BJ (cell line): ENCODE results near the gene SOCS4. TPM values are rescaled to one million over a fixed set of nuclear protein-coding genes. Genes with fewer than 3 reads are reported as not detected.
A peak's percentile ranks its signal among the peaks of the same experiment; 100 is the strongest.

Source experiments
- CTCF ChIA-PET: fragments of 350-600 bp; formaldehyde crosslinking; extraction: SDS; loops from one replicate; lab custom pipeline; 2021; ENCODE audit warnings: antibody characterized with exemption, inconsistent platforms; lab: Yijun Ruan, JAX
- POLR2A ChIA-PET: fragments of 300-600 bp; sonication (Branson Sonifier 250); formaldehyde crosslinking; extraction: SDS; loops from one replicate; lab custom pipeline; 2021; ENCODE audit warnings: antibody characterized with exemption; lab: Charles Lee
- DNase-seq: peaks from one replicate; pipeline ENCODE4 v3.0.0-alpha.2; 2011; ENCODE audit warnings: low read depth
- H3K27me3 ChIP-seq: 2 replicates; pipeline ENCODE4 v1.6.0; 2011; ENCODE audit warnings: low read length; ENCODE audit not compliant: control insufficient read depth, insufficient read depth
- H3K36me3 ChIP-seq: 2 replicates; pipeline ENCODE4 v1.5.1; 2011; ENCODE audit warnings: low read length; ENCODE audit not compliant: control insufficient read depth, insufficient read depth
- H3K4me3 ChIP-seq: 2 replicates; pipeline ENCODE4 v1.5.1; 2011; ENCODE audit warnings: low read depth, mild to moderate bottlenecking, control low read depth, low read length
- CTCF ChIP-seq: IDR thresholded peaks from 2 replicates; pipeline ENCODE4 v1.5.1; 2011; ENCODE audit warnings: low read depth, mild to moderate bottlenecking, control low read depth, inconsistent platforms, low read length, moderate library complexity; ENCODE audit not compliant: insufficient read depth
- polyA plus RNA-seq: library from polyadenylated mRNA; depleted of rRNA; stranded (reverse); fragments of >200 nt; gene quantifications from 2 replicates; pipeline ENCODE4 v1.2.3, GENCODE V29; 2011

The SOCS4 gene
- polyA plus RNA-seq, 1 experiment, result 3.0 TPM

- ChIA-PET POLR2A (interaction anchor here (1.0 kb wide), 1 partner anchor 20 kb away, joined by 3 read pairs; no protein-coding TSS in a partner anchor), CTCF (interaction anchor here (0.7 to 2.2 kb wide), 9 partner anchors 9 to 108 kb away, joined by 3 to 12 read pairs (median 5); partner anchors contain the start of genes SOCS4 and WDHD1)
- Histone ChIP-seq H3K36me3 (no peaks in the 10 kb centered on the region), H3K4me3 (peak overlapping the region; percentile 95), H3K27me3 (no peaks in the 10 kb centered on the region)
- DNase-seq, result no peak
- TF ChIP-seq CTCF, result no peak
Measured at GRCh38 chr14:55052269-55052930, 25.4 kb downstream of the SOCS4 start.

GRCh38 chr14:55053018-55053417 is 26.0 kb downstream of the SOCS4 start:
- no peak for DNase-seq
- Histone ChIP-seq H3K4me3 (peak overlapping the region; percentile 95), H3K36me3 (peaks cover 2% of the 10 kb centered on the region; the same call in 1 of the 2 replicates), H3K27me3 (no peaks in the 10 kb centered on the region)
- ChIA-PET POLR2A (no interaction called here), CTCF (interaction anchor here (0.7 to 2.0 kb wide), 3 partner anchors 9 to 108 kb away, joined by 3 to 12 read pairs (median 5); no protein-coding TSS in a partner anchor)
- no peak for TF ChIP-seq CTCF

DNA sequence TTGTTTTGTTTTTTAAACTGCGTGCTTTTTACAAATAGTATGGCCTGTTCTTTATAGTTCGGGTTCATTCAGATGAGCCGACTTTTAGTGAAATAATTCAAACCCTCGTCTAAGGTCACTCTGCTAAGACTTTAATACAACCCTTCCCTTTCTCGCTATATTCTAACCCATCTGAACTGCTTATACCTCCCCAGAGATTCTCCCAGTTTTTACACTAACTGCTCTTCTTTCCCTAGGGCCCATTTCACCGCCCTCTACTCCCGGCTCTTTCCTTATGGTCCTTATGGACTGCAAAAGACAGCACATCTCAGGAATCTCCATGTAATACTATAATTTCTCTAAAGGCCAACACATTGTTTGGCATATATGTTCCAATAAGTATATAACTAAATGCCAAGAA is 26.5 kb downstream of the SOCS4 start:
- CTCF ChIA-PET, result interaction anchor here (1.2 kb wide), 1 partner anchor 107 kb away, joined by 5 read pairs; no protein-coding TSS in a partner anchor

DNA sequence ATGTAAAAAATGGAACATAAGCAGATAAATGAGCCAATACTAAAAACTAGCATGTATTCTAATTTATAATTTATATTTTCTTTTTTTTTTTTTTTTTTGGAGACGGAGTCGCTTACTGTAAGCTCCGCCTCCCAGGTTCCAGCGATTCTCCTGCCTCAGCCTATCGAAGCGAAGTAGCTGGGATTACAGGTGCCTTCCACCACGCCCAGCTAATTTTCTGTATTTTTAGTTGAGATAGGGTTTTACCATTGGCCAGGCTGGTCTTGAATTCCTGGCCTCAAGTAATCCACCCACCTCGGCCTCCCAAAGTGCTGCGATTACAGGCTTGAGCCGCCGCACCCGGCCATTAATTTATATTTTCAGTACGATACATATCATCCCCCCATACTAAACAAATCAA is 27.1 kb downstream of the SOCS4 start:
- Histone ChIP-seq H3K36me3 (peaks cover 2% of the 10 kb centered on the region; the same call in 1 of the 2 replicates), H3K27me3 (no peaks in the 10 kb centered on the region), H3K4me3 (no peak overlapping the region)
- no peak for DNase-seq
- no peak for TF ChIP-seq CTCF
- ChIA-PET CTCF (no interaction called here), POLR2A (no interaction called here)

More for the DNA sequence above, 26.5 kb downstream of the SOCS4 start:
- no peak for DNase-seq
- Histone ChIP-seq H3K4me3 (peak overlapping the region; percentile 95; the same call in 1 of the 2 replicates), H3K36me3 (peaks cover 2% of the 10 kb centered on the region; the same call in 1 of the 2 replicates), H3K27me3 (no peaks in the 10 kb centered on the region)
- TF ChIP-seq CTCF, result no peak
- POLR2A ChIA-PET, result no interaction called here

DNA sequence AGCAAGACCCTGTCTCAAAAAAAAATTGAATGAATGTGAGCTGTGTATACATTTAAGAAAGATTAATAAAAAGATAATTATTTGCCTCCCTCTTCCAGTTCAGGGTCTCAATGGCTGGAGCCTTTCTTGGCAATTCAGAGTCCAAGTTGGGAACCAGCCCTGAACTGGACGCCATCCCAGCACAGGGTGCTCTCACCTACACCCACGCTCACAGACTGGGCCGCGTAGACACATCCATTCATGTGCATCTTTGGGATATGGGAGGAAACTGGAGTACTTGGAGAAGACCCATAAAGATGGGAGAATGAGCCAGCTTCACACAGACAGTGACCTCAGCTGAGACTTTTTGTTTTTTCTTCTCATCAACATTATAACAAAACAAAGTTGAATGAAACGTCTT is 30.9 kb downstream of the SOCS4 start:
- H3K36me3 ChIP-seq, result peaks cover 9% of the 10 kb centered on the region
- H3K27me3 ChIP-seq, result no peaks in the 10 kb centered on the region
- no peak for TF ChIP-seq CTCF
- no peak overlapping the region for H3K4me3 ChIP-seq
- ChIA-PET CTCF (no interaction called here), POLR2A (no interaction called here)
- DNase-seq, result no peak
